ENCODE measurements around the gene CREB3L2. TPM values are rescaled to one million over a fixed set of nuclear protein-coding genes. Genes with fewer than 3 reads are reported as not detected.
A peak's percentile ranks its signal among the peaks of the same experiment; 100 is the strongest.

CREB3L2 gene
- total and polyA plus RNA-seq, 4 donors = 7.4 to 89.1 (median 44.0) TPM

GRCh38 chr7:137904833-137905232 lies 97.1 kb downstream of the CREB3L2 start:
- H3K9me3 ChIP-seq (ENCODE audit: control insufficient read depth in 4 of 4, insufficient read depth in 3 of 4, low read length in 3 of 4) = no peaks in the 10 kb centered on the region
- peak in 2 of 3 donors; percentile 12 to 34 for DNase-seq
- ATAC-seq (ENCODE audit: insufficient read depth, low FRiP score) = no peak
- no peaks in the 10 kb centered on the region for H3K4me1 ChIP-seq (ENCODE audit: control insufficient read depth in 5 of 5, insufficient read depth in 5 of 5, low read length in 5 of 5)
- no peak overlapping the region for H3K27ac ChIP-seq (ENCODE audit: low read depth in 1 of 2, low read length in 1 of 2)
- no peak overlapping the region for H3K4me3 ChIP-seq
- no peak for TF ChIP-seq CTCF (IDR thresholded peaks at IDR 0.05; ENCODE audit: control extremely low read depth, extremely low read depth)
- H3K36me3 ChIP-seq (ENCODE audit: control insufficient read depth in 4 of 4, insufficient read depth in 4 of 4, low read length in 4 of 4) = peaks cover 24 to 37% (median 30%) of the 10 kb centered on the region in 4 donors
- no peaks in the 10 kb centered on the region for H3K27me3 ChIP-seq (ENCODE audit: control insufficient read depth in 3 of 3, insufficient read depth in 3 of 3, low read length in 2 of 3)
- H3K9ac ChIP-seq (ENCODE audit: insufficient read depth in 1 of 2, low read length in 2 of 2) = peak overlapping the region in 1 of 2 donors; percentile 8
- WGBS, 2 donors = 60 to 71% methylated on average over 1 of the region's 1 CpG

- Histone ChIP-seq H3K4me1 (ENCODE audit: control insufficient read depth in 5 of 5, insufficient read depth in 5 of 5, low read length in 5 of 5) (peaks cover 0 to 3% (median 0%) of the 10 kb centered on the region in 5 donors), H3K9ac (ENCODE audit: insufficient read depth in 1 of 2, low read length in 2 of 2) (no peak overlapping the region), H3K27me3 (ENCODE audit: control insufficient read depth in 3 of 3, insufficient read depth in 3 of 3, low read length in 2 of 3) (no peaks in the 10 kb centered on the region), H3K27ac (ENCODE audit: low read depth in 1 of 2, low read length in 1 of 2) (no peak overlapping the region), H3K36me3 (ENCODE audit: control insufficient read depth in 4 of 4, insufficient read depth in 4 of 4, low read length in 4 of 4) (peaks cover 24 to 41% (median 25%) of the 10 kb centered on the region in 4 donors), H3K9me3 (ENCODE audit: control insufficient read depth in 4 of 4, insufficient read depth in 3 of 4, low read length in 3 of 4) (no peaks in the 10 kb centered on the region), H3K4me3 (no peak overlapping the region)
- ATAC-seq (ENCODE audit: insufficient read depth, low FRiP score) = peak; percentile 70
- WGBS, 2 donors = 24 to 28% methylated on average over 9 of the region's 9 CpGs
- peak; percentile 78 to 86 (median 83) for DNase-seq
- peak; percentile 82 for TF ChIP-seq CTCF (IDR thresholded peaks at IDR 0.05; ENCODE audit: control extremely low read depth, extremely low read depth)
Measured at GRCh38 chr7:137903382-137904169, 98.3 kb downstream of the CREB3L2 start.

GRCh38 chr7:137900137-137900536 lies 101.7 kb downstream of the CREB3L2 start:
- H3K4me1 ChIP-seq (ENCODE audit: control insufficient read depth in 5 of 5, insufficient read depth in 5 of 5, low read length in 5 of 5) = peaks cover 0 to 3% (median 0%) of the 10 kb centered on the region in 5 donors
- no peak for TF ChIP-seq CTCF (IDR thresholded peaks at IDR 0.05; ENCODE audit: control extremely low read depth, extremely low read depth)
- H3K9me3 ChIP-seq (ENCODE audit: control insufficient read depth in 4 of 4, insufficient read depth in 3 of 4, low read length in 3 of 4) = no peaks in the 10 kb centered on the region
- no peaks in the 10 kb centered on the region for H3K27me3 ChIP-seq (ENCODE audit: control insufficient read depth in 3 of 3, insufficient read depth in 3 of 3, low read length in 2 of 3)
- no peak overlapping the region for H3K4me3 ChIP-seq
- WGBS, 2 donors = 93 to 94% methylated on average over 4 of the region's 4 CpGs
- DNase-seq (no peak), ATAC-seq (ENCODE audit: insufficient read depth, low FRiP score) (no peak)
- no peak overlapping the region for H3K27ac ChIP-seq (ENCODE audit: low read depth in 1 of 2, low read length in 1 of 2)
- H3K36me3 ChIP-seq (ENCODE audit: control insufficient read depth in 4 of 4, insufficient read depth in 4 of 4, low read length in 4 of 4) = peaks cover 7 to 28% (median 14%) of the 10 kb centered on the region in 4 donors
- H3K9ac ChIP-seq (ENCODE audit: insufficient read depth in 1 of 2, low read length in 2 of 2) = no peak overlapping the region
